Measurements from ENCODE around the gene PUM1.

GRCh38 chr1:31031330-31032143 lies 34.0 kb downstream of the PUM1 start:
- TF ChIP-seq CTCF (IDR thresholded peaks at IDR 0.05) (no peak), POLR2A (IDR thresholded peaks at IDR 0.05) (no peak)
